ENCODE measurements around the gene USP4.
"Not testable (repeated sequence)": the region's sequence is repeated elsewhere in the genome, so short reads cannot be mapped to it uniquely, and the experiment has no call there.

Gene USP4

GRCh38 chr3:49339941-49340800 is at the start of gene USP4:
Gene USP4 (minus strand): TSS chr3:49340053. CDS start chr3:49340024, 29 bp downstream.
- peak; percentile 84 to 93 for DNase-seq (ENCODE audit: low read depth in 2 of 2)

DNA sequence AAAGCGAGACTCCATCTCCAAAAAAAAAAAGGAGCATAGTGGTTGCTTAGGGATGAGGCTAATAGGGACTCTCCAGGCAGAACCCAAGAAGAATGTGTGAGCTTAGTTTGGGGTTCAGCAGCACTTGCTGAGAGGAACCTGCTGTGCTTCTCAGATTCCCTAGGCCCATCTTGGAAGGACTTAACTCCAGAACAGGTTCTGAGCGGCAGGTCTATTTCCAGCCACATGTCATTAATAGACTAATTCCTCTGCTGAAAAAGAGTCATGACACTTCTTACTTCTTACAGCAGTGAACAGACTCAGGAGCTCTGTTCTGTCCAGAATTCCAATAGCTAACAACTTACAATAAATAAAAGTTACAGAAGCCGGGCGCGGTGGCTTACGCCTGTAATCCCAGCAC is 49.4 kb upstream of the USP4 start:
- DNase-seq (ENCODE audit: low read depth in 2 of 2), result no peak

GRCh38 chr3:49388289-49388820 is 48.5 kb upstream of the USP4 start:
- no peak for DNase-seq (ENCODE audit: low read depth in 2 of 2)

GRCh38 chr3:49387721-49388120 is 47.9 kb upstream of the USP4 start:
- DNase-seq (ENCODE audit: low read depth in 2 of 2), result no peak

DNA sequence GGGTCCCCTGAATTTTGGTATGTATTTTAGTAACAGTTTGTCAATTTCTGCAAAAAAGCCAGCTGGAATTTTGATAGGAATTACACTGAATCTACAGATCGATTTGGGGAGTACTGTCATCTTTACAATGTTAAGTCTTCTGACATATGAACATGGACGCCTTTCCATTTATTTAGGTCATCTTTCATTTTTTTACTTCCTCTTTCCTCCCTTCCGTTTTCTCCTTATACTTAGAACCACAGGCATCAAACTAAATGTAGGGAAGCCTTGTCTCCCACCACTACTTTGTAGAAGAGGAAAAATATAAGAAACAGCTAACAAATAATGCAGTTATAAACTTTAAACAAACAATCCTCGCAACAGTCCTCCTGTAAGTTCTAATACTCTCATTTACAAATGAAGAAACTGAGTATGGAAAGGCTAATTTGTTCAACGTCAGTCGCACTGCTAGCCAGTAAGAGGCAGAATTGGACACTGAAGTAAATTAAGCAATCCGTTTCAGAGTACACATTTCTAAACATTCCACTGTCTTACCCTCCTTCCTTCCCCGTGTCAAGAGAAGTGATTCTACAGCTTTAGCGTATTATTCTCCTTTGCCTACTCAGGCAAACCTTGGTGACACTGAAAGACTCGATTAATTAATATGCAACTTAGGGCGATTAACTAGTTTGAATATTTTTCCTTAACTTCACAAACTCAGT is 46.4 kb upstream of the USP4 start:
- no peak for DNase-seq (ENCODE audit: low read depth in 2 of 2)

DNA sequence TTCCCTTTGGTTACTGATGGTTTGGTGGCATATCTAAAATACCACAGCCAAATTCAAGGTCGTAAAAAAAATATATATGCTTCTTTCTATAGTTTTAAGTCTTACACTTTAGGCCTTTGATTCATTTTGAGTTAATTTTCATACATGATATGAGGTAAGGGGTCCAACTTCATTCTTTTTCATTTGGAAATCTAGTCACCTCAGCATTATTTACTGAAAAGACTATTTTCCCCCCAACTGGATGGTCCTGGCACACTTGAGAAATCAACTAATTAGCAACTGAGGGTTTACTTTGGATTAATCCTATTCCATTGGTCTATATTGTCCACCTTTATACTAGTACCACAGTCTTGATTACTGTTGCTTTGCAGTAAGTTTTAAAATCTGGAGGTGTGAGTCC is 45.8 kb upstream of the USP4 start:
- DNase-seq (ENCODE audit: low read depth in 2 of 2), result no peak

DNA sequence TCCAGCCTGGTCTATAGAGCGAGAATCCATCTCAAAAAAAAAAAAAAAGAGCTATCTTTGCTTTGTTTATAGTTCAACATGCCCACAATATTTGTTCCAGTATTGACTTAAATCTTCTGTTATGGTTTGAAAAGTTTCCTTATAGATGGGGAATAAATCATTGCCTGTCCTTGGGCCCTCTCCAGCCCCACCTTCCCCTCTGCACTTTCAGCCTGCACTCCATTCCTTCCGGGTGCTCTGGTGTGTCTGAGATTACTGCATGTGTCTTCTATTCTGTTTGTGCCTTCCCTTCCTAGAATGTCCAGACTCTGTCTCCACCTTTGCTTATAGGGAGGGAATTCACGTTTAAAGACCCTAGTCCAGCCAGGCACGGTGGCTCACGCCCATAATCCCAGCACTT is 43.5 kb upstream of the USP4 start:
- no peak for DNase-seq (ENCODE audit: low read depth in 2 of 2)

DNA sequence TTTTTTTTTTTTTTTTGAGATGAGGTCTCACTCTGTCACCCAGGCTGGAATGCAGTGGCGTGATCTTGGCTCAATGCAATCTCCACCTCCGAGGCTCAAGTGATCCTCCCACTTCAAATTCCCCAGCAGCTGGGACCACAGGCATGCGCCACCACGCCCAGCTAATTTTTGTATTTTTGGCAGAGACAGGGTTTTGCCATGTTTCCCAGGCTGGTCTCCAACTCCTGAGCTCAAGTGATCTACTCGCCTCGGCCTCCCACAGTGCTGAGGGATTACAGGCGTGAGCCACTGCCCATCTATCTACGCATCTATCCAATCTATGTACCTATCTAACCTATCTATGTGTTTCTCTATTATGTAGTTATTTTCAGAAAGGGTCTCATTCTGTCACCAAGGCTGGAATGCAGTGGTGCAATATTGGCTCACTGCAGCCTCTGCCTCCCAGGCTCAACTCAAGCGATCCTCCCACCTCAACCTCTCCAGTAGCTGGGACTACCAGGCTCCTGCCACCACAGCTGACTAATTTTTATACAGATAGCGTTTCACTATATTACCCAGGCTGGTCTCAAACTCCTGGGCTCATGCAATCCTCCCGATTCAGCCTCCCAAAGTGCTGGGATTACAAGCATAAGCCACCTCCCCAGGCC is 38.5 kb upstream of the USP4 start:
- DNase-seq (ENCODE audit: low read depth in 2 of 2), result no peak

DNA sequence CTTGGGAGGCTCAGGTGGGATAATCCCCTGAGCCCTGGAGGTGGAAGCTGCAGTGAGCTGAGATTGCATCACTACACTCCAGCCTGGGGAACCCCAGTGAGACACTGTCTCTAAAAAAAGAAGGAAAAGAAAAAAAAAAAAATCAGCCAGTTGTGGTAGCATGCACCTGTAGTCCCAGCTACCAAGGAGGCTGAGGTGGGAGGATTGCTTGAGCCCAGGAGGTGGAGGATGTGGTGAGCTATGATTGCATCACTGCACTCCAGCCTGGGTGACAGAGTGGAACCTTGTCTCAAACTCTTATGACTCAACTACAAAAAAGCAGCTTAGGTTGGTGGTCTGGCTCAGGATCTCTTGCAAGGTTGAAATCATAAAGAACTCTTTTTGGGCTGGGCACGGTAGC is 37.6 kb upstream of the USP4 start:
- peak; percentile 24 to 32 for DNase-seq (ENCODE audit: low read depth in 2 of 2)

DNA sequence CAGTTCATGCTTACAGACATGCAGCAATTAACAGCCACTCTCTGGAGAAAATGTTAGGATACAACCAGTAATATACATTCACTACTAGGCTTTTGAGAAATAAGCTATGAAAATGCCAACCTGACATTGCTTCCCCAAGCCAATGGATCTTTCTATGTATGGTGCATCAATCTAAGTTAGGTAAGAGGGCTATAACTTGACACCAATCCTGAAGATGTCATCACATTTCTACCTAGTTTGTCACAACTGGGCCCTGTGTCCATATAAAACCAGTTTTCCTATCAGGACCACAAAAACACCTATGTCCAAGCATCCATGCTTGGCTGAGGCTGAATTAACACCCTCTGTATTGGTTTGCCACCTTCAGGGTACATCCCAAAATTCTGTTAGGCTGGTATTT is 32.1 kb upstream of the USP4 start:
- no peak for DNase-seq (ENCODE audit: low read depth in 2 of 2)

GRCh38 chr3:49370585-49371290 is 30.9 kb upstream of the USP4 start:
- no peak for DNase-seq (ENCODE audit: low read depth in 2 of 2)

DNA sequence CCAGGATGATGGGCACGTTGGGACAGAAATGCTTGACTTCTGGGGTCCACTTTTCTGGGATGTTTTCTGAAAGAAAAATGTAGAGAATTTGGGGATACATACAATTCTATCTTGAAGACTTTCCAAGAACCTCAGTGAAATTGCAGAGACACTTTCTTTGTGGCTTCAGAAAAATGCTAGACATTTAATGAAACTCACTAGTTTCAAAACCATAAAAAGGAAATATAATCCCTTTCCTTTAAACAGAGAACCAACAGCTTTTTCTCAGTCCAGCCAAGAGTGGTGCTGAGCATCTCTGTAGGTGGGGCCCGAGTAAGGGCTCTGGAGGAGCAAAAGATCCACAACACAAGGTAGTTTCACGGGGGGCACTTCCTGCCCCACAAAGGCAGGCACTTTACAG is 22.7 kb upstream of the USP4 start:
- DNase-seq (ENCODE audit: low read depth in 2 of 2), result no peak

DNA sequence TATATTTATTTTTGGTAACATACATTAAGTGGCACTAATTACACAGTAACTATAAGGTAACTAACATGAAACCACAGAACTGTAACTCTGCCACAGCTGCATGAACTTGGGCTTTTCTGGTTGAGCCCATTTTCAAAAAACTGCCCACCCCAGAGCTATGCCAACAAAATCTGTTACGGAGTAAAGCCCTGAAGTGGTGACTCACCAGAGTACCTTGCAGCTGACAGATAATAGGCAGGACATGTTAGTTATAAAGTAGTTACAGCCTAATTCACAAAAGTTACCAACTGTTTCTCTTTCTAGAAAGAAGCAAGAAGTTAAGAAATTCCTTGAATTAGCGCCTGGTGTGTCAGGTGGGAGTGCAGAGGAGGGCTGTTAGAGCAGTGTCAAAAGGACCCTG is 19.8 kb upstream of the USP4 start:
- DNase-seq (ENCODE audit: low read depth in 2 of 2), result no peak

- peak in 1 of 2 experiments; percentile 13 for DNase-seq (ENCODE audit: low read depth in 2 of 2)
Measured at GRCh38 chr3:49358884-49359225, 19.0 kb upstream of the USP4 start.

- DNase-seq (ENCODE audit: low read depth in 2 of 2), result peak; percentile 73 to 90
Measured at GRCh38 chr3:49358217-49358883, 18.5 kb upstream of the USP4 start, which contains the start of gene GPX1. Gene GPX1 (minus strand): TSS chr3:49358353. CDS start chr3:49358278, 75 bp downstream.

- DNase-seq (ENCODE audit: low read depth in 2 of 2), result peak in 1 of 2 experiments; percentile 39
Measured at GRCh38 chr3:49357443-49358216, 17.8 kb upstream of the USP4 start.

DNA sequence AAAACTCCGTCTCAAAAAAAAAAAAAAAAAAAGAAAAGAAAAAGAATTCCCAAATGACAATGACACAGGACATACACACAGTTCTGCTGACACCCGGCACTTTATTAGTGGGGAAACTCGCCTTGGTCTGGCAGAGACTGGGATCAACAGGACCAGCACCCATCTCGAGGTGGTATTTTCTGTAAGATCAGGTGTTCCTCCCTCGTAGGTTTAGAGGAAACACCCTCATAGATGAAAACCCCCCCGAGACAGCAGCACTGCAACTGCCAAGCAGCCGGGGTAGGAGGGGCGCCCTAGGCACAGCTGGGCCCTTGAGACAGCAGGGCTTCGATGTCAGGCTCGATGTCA is 17.2 kb upstream of the USP4 start:
- DNase-seq (ENCODE audit: low read depth in 2 of 2), result not testable (repeated sequence)

- no peak for DNase-seq (ENCODE audit: low read depth in 2 of 2)
Measured at GRCh38 chr3:49352890-49353421, 13.1 kb upstream of the USP4 start.

DNA sequence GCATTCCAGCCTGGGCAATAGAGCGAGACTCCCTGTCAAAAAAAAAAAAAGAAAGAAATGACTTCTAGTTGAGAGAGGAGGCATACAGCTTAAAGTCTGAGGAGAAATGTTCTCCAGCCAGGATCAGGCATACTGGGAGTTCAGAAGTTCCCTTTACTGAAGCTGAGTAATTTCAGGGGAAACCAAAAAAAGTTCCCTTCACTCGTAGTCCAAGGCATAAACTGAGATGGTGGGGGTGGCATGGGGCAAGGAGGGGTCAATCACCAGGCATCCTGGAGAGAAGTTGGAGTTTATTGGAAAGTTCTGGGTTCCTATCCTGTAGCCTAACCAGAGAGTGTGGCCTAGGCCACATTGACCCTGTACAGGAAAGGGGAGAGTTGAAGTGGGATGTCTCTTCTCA is 12.4 kb upstream of the USP4 start:
- DNase-seq (ENCODE audit: low read depth in 2 of 2), result no peak

GRCh38 chr3:49351521-49352011 is 11.7 kb upstream of the USP4 start:
- no peak for DNase-seq (ENCODE audit: low read depth in 2 of 2)
